GM18526 (cell line): ENCODE results near the gene SMC2.

ENCODE experiments used
- POLR2A ChIP-seq: IDR thresholded peaks from 3 replicates; pipeline ENCODE4 v1.6.1; 2011; ENCODE audit not compliant: insufficient read length; ENCODE audit errors: extremely low read depth

SMC2 gene

DNA sequence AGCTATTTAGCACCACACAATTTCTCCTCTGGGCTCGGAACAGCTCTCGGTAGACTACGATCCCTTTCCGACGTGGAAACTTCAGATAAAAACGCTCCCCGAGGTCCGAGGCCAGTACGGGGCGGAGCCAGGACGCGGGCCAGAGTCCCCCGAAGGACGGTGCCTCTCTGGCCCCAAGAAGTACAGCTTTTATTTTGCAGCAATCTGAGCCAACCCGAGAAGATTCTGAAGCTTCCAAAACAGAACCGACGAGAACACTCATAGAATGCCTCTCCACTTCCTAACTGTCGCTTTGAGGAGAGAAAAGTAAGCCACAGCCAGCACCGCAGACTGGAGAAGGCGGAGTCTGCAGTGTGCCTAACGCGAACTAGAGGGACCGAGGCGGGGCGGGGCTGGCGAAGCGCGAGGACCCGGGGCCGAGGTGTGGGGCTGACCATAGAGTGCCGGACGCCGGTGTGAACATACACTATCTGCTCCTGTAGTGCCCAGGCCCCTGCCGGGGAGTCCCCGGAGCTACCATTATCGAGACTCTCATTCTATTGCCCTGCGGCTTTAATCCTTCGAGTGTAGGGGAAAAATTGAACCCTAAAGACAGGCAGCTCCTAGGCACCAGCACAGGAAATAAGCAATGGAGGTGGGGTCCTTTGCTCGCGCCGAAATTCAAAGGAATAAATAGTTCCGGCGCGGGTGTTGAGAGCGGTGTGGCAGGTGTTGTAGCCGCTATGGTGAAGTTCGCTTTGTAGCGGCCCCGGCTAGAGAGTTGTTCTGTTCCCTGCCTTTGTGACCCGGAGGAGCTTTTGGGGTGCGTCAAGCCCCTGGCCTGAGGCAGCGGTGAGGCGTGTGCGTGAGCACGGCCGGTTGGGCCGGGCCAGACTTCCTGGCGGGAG lies at the start of gene SMC2:
Gene SMC2, plus strand, starts transcription at position 663 of the 887 bp plus-strand sequence. CDS start 1,076 bp downstream, outside the sequence.
- TF ChIP-seq POLR2A: peak; percentile 86

DNA sequence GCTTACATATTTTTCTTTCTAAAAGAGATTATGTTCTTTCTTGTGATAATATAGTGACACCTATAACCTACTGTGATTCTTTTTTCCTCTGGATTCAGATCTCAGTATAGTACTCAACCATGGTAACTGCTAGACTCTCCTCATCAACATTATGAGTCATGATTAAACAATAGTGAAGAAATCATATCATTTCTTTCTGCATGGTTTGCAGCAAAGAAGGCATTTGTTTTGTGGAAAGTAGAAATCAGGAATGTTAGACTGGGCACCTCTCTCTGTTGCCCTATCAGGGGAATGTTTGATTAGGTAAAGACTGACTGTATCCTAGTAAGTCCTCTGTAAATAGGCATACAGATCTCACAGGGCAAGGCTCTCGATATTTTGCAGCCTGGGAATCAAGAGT lies 25.6 kb upstream of the SMC2 start:
- TF ChIP-seq POLR2A: no peak

DNA sequence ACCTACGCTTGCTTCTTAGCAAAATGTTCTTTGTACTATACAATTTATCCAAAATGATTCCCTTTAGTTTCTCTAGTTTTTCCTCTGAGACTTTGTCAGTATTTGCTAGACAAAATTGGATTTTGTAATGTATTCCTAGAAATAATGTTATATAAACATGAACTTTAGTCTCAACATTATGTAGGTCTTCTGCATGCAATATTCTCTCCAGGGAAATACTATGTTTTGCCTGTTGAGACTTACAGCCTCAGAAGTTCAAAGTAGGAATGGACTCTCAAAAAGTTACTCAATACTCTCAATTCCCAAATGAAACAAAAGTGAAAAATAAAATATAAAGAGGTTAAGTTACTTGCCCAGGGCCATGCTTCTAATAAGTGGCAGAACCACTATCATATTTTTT lies 24.8 kb upstream of the SMC2 start:
- TF ChIP-seq POLR2A: no peak

DNA sequence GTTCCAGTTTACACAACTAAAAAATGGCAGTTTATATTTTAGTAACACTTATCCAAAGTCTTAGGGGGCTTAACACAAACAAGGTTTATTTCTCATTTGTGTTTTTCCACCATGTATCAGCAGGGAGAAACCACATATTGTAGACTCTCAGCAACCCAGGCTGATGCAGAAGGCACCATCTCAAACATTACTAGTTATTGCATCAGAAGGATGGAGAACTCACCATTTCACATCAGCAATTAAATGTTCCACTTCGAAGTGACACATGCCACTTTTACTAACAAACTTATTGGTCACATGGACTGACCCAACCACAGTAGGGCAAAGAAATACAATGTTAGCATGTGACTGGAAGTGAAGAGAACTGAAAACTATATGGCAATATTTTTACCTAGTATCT lies 22.5 kb upstream of the SMC2 start:
- no peak for TF ChIP-seq POLR2A

DNA sequence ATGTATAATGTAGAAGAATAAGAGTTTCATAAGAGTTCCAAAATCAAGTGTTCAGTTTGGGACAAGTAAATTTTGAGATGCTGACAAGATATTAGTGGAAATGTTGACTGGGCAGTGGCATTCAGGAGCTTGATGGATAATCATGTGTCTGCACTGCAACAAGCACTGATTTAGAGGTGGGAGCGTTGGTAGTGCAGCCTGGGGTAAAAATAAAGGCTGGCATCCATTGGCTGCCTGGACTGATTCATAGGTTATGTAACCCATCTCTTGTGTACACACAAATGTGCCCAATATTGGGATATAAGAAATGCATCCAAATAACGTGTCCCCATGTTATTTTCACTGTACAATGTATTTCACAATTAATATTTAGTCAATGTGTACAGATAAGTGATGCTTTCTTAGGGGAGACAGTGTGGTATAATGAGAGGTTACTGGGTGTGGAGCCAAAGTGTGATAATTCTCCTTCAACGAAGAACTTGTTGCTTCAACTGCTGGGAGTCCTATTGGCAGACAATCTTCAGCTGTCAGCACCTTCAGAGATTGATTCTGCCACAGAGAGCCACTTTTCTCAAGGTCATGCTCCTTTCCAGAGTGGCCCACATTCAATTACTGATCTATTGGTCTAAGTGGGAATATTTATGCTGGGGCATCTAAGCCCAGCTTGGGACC lies 20.9 kb upstream of the SMC2 start:
- no peak for TF ChIP-seq POLR2A

DNA sequence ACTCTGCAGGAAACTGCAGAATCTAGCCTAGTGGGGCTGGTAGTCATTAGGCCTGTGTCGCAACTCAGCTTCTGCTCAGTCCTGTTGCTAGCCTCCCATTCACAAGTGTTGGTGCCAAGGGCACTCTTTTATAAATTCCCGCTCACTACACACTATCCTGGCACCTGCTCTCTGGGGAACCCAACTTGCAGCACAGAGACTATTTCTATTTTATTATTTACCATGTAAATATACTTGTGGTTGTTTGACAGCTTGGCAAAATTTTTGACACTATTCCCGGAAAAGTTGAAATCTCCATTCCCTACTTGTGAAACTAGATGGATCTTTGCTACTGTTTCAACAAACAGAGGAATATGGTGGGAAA lies 20.4 kb upstream of the SMC2 start:
- TF ChIP-seq POLR2A: no peak

DNA sequence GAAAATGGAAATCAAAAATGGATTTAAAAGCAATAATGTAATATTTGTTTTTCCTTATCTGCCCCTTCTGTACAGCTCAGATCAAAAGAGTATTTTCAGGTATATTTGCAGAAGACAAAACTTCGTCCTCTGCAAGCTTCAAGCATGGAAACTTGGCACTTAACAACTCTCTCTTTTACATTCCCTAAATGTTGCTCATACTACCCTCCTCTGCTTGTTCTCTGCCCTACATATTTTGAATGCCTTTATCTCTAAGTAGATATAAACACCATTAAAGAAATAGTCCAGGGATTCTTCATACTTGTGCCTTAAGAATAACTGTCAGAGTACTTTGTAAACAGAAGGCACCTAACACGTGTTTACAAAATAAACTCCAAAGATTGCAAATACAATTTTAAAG lies 19.2 kb upstream of the SMC2 start:
- no peak for TF ChIP-seq POLR2A

DNA sequence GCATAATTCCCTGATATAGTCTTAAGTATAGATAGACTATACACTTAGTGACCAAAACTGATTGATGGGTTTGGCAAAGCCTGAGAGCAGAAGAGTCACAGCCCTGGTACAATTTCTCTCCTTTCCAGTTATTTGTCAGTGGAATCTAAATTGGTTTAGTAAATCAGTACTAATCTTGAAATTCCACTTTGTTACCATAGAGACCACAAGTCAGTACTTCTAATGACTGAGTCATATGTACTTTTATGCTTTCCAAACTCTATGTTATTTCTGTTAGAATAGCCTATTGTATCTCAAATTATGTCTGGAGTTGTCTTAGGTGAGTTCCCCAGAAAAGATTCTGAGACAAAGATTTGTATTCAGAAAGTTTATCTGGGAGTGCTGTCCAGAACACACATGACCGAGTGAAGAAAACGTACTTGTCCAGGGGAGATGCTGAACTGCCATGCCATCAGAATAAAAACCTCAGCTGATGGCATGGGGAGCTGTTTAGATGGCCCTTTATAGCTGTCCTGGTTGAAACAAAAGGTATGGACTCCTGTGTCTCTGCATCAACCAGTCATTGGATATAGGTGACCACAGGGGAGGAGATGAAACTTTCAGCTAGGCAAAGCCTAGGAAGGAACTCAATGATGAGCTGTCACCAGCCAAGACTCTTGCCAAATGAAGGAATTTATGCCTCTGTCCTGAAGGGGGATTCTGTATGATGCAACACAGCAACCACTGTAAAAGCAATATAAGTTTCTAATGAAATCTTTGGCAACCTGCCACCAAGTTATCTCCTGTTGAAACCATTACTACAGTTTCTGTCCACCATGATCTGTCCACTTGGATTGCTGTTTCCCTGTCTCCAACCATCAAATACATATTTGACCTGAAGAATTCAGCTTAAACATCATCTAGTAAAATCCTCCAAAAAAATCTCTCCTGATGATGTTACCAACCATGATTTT lies 18.0 kb upstream of the SMC2 start:
- TF ChIP-seq POLR2A: no peak

DNA sequence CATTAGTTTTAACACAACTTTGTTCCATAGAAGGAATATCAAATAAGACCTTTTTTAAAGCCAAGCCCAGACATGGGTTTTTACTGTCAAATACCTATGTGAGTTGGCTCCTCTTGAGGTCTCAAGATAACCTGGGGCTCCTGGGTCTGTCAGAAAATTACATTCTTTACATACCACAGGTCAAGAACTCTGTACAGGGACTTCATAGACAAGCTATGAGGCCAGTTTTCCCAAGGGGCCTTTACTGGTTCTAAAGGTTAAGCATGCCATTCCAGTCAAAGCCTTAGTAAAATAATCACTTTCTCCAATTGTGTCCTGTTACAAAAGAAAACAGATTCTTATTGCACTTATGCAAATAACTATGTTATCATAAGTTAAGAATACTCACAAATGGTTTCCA lies 15.5 kb upstream of the SMC2 start:
- TF ChIP-seq POLR2A: no peak

DNA sequence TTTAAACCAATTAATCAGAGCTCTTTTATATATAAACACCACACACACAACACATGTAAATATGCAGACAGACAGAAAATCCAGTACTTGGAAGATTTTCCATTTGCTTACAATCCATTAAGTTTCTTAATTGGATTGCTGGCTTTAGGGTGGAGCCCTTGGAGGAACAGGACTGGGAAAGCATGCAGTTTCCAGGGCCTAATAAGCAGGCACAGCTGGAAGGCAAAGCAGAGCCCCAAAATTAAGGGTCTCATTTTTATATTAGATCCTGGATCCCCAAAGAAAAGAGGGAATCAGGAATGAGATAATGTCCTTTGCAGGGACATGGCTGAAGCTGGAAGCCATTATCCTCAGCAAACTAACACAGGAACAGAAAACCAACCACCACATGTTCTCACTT lies 13.1 kb upstream of the SMC2 start:
- no peak for TF ChIP-seq POLR2A

DNA sequence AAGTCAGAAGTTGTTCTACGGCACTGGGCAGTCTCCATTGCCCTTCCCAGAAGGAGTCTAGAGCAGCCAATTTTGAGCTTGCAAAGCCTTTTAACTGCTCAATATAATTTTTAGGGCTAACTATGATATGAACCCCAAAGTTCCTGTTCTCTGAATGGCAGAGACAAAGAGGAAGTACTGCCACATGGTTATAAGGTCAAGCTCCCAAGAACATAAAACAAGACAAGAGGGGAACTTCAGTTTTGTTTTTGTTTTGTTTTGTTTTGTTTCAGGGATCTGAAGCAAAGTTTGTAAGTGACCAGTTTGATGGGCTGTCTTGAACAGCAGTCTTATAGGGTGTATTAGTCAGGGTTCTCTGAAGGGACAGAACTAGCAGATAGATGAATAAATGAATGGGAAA lies 11.9 kb upstream of the SMC2 start:
- no peak for TF ChIP-seq POLR2A

DNA sequence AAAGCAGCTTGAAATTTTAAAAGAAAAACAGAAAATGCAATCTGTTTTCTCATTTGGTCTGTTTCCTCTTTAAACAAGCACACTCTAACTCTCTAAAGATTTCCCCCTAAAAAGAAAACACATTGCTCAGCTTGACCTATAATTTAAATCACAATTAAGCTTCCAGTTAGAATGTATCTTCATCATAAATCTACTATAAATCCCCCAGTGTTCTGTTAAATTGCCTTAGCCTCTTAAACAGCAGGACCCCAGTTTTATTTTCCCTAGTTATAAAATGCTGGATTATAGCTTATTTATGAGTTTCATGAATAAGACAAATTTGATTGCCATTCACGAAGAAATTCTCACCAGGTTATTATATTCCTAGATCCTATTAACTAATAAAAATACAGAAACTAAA lies 8.6 kb upstream of the SMC2 start:
- TF ChIP-seq POLR2A: no peak

DNA sequence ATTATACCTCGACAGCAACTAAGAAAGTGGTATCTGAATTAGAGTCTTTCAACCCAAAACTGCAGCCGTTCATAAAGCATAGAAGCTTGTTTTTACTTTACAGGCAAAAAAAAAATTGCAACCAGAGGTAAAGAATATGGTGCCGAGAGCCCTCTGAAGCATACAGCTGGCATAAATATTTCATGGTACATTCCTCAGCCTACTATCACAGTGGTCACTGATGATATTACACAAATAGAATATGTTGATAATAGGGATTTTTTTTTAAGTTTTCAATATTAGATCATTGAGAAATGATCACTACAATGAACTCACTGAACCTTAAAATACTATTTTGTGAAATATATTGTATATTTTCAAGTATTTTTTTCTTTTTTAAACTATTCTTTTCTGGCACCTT lies 6.2 kb upstream of the SMC2 start:
- no peak for TF ChIP-seq POLR2A

DNA sequence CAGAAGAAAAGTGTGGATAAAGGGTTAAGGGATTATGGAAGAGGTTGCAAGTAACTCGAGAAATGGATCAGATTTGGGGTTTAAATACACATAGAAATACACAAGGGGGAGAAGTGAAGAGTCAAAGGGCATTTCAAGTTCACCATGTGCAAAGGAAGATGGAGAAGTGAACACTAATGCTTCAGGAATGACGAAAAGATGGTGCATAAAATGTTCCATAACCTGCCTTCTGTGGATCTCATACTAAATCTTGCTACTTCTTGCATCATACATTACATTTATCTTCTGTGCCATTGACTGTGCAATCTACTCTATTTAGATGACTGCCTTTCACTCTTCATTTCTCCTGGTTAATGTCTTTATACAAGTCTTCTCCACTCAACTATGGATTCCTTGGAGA lies 5.7 kb upstream of the SMC2 start:
- TF ChIP-seq POLR2A: no peak

DNA sequence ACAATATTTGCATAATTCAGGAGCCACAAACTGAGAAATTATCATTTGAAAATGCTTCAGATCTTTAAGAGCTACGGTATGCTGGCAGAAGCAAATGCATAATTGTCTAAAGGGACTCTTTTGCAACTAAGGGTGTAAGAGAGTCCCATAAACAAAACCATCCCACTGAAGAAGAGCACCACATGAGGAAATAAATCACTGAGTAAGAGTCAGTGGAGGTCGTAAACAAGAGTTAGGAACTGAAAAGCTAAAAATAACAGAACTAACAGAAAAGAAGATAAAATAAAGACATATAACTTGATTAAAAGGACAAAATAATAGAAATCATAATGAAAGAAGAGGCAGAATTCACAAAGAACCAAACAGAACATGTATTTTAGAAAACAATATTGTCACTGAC lies 3.5 kb upstream of the SMC2 start:
- TF ChIP-seq POLR2A: no peak
